ENCODE results near the gene ARID1B.
"Not testable (repeated sequence)": the region's sequence is repeated elsewhere in the genome, so short reads cannot be mapped to it uniquely, and the experiment has no call there.

Gene ARID1B

DNA sequence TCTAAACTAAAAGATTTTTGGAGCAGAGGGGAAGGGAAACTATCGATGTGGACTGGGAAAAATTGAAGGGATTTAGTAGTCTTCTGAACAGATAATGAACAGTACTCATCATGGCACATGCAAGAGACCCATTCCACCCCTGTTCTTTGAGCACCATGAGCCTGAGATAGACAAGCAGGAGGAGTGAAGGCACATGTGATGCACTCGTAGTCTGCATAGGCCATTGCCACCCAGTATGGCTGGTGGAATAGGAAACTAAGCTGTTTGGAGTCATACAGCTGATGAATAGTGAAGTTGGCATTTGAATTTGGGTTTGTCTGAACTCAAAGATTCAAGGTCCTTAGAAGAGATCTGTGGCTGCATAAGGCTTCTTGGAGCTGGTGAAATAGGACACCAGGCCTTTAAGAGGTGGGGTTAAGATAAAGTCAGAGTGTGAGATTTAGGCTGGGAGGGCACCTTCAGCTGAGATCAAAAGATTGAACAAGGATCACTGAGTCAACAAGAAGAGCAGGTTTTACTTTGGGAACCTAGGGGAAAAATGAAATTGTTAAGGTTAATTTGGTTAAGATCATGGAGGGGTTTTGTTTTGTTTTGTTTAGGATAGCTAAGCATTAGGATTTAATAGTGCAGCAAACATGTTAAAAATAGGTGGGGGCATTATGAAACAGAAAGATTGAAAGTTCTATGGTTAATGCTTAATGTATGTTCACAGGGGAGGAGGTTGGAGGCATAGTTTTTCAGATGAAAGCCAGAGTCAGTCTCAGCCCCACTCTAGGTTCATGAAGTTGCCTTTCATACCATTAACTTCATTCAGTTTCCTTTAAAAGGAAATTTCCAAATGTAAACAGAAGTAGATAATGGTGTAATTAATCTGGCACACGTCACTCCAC, 148.8 kb downstream of the ARID1B start:
- Histone ChIP-seq H3K36me3 (ENCODE audit: insufficient read depth, low read length) (no peaks in the 10 kb centered on the region), H3K4me1 (ENCODE audit: insufficient read depth, low read length) (peaks cover 16% of the 10 kb centered on the region), H3K9me3 (ENCODE audit: control insufficient read depth, insufficient read depth, low read length) (no peaks in the 10 kb centered on the region), H3K9ac (ENCODE audit: low read depth, low read length) (no peak overlapping the region)

GRCh38 chr6:156928126-156928525, 150.9 kb downstream of the ARID1B start:
- H3K36me3 ChIP-seq (ENCODE audit: insufficient read depth, low read length): no peaks in the 10 kb centered on the region
- peaks cover 22% of the 10 kb centered on the region for H3K4me1 ChIP-seq (ENCODE audit: insufficient read depth, low read length)
- no peak overlapping the region for H3K9ac ChIP-seq (ENCODE audit: low read depth, low read length)
- no peaks in the 10 kb centered on the region for H3K9me3 ChIP-seq (ENCODE audit: control insufficient read depth, insufficient read depth, low read length)

DNA sequence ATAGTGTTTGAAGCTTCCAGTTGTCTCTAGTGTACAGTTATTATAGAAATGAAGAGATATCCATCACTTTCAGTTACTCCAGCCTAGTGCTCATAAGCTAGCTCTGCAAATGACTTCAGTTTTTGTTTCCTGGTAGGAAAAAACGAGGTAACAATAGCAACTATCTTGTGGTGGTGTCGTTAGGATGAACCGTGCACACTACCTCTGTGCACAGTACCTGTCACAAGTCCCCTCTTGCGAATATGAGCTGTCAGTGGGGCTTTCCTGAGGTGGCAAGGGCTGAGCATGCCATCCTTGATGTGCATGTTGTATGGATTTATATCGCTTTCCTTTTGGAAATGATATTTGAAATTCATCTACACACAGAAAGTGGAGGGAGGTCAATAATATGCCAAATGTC, 151.8 kb downstream of the ARID1B start:
- H3K9ac ChIP-seq (ENCODE audit: low read depth, low read length): no peak overlapping the region
- no peaks in the 10 kb centered on the region for H3K36me3 ChIP-seq (ENCODE audit: insufficient read depth, low read length)
- H3K4me1 ChIP-seq (ENCODE audit: insufficient read depth, low read length): peaks cover 30% of the 10 kb centered on the region
- H3K9me3 ChIP-seq (ENCODE audit: control insufficient read depth, insufficient read depth, low read length): no peaks in the 10 kb centered on the region

DNA sequence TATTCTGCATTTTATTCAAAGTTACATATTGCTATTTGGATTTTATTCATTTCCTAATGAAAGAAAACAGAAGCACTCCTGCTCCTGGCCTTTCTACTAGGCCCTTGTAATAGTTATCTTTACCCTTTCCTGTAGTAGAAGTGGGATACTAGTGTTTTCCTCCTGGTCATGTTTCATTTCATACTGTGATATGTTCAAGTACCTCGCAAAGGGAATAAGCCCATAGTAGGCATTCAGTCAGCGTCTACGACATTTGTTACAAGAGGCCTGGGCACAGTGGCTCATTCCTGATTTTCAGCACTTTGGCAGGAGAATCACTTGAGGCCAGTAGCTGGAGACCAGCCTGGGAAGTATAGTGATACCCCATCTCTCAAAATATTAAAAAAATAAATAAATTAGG, 154.1 kb downstream of the ARID1B start:
- Histone ChIP-seq H3K9me3 (ENCODE audit: control insufficient read depth, insufficient read depth, low read length) (no peaks in the 10 kb centered on the region), H3K36me3 (ENCODE audit: insufficient read depth, low read length) (0 out of 2 replicates have a peak, but pooled peaks cover 3% of the 10 kb centered on the region), H3K9ac (ENCODE audit: low read depth, low read length) (no peak overlapping the region), H3K4me1 (ENCODE audit: insufficient read depth, low read length) (peaks cover 18% of the 10 kb centered on the region)

GRCh38 chr6:156933201-156934068, 156.3 kb downstream of the ARID1B start:
- 0 out of 2 replicates have a peak, but pooled peaks cover 3% of the 10 kb centered on the region for H3K36me3 ChIP-seq (ENCODE audit: insufficient read depth, low read length)
- H3K9ac ChIP-seq (ENCODE audit: low read depth, low read length): no peak overlapping the region
- H3K4me1 ChIP-seq (ENCODE audit: insufficient read depth, low read length): peaks cover 18% of the 10 kb centered on the region
- no peaks in the 10 kb centered on the region for H3K9me3 ChIP-seq (ENCODE audit: control insufficient read depth, insufficient read depth, low read length)

DNA sequence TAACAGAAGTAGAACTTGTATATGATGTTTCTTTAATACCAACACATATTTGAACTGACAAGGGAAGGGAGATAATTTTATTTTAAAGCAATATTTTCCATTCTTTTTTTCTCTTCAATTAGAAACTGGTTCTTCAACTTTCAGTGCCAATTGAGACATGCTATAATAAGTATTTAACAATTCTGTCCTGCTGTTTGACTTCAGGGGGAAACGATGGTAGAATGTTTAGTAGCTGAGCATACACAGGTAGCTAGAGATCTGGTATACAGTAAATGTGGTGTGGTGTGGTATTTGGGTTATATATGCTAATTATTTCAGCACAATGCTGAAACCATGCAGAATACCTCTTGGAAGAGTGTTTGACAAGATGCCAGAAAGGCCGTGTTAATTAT, 156.9 kb downstream of the ARID1B start:
- peaks cover 18% of the 10 kb centered on the region for H3K4me1 ChIP-seq (ENCODE audit: insufficient read depth, low read length)
- H3K9ac ChIP-seq (ENCODE audit: low read depth, low read length): no peak overlapping the region
- H3K36me3 ChIP-seq (ENCODE audit: insufficient read depth, low read length): 0 out of 2 replicates have a peak, but pooled peaks cover 3% of the 10 kb centered on the region
- H3K9me3 ChIP-seq (ENCODE audit: control insufficient read depth, insufficient read depth, low read length): no peaks in the 10 kb centered on the region

DNA sequence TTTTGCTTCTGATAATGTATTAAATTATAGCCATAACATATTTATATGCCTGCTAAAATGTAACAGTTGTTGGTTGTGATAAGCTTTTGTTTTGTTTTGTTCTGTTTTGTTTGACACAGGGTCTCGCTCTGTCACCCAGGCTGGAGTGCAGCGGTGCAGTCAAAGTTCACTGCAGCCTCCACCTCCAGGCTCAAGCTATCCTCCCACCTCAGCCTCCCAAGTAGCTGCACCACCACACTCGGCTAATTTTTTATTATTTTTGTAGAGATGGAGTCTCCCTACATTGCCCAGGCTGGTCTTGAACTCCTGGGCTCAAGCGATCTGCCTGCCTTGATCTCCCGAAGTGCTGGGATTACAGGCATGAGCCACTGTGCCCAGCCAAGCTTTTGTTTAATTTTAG, 157.8 kb downstream of the ARID1B start:
- H3K4me1 ChIP-seq (ENCODE audit: insufficient read depth, low read length): peaks cover 18% of the 10 kb centered on the region
- H3K36me3 ChIP-seq (ENCODE audit: insufficient read depth, low read length): 0 out of 2 replicates have a peak, but pooled peaks cover 3% of the 10 kb centered on the region
- H3K9me3 ChIP-seq (ENCODE audit: control insufficient read depth, insufficient read depth, low read length): no peaks in the 10 kb centered on the region
- H3K9ac ChIP-seq (ENCODE audit: low read depth, low read length): no peak overlapping the region

DNA sequence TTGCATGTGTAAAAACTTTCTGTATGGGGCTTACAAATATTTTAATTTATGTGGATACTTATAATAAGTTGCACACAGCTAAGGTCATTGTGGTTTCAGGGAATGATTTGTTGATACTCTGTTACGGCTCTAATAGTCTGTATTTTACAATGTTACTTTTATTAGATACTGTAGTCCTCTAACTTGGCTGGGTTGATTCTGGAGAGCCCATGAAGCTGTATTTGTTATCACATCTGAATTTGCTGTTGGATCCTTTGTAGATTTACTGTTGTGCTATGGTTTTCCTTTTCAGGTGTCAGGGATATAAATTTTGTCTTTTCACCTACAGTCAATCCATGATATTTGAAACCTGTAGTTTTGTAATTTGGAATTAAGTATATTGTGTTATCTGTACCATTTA, 161.0 kb downstream of the ARID1B start:
- H3K9me3 ChIP-seq (ENCODE audit: control insufficient read depth, insufficient read depth, low read length): no peaks in the 10 kb centered on the region
- H3K9ac ChIP-seq (ENCODE audit: low read depth, low read length): no peak overlapping the region
- peaks cover 21% of the 10 kb centered on the region for H3K4me1 ChIP-seq (ENCODE audit: insufficient read depth, low read length)
- 0 out of 2 replicates have a peak, but pooled peaks cover 3% of the 10 kb centered on the region for H3K36me3 ChIP-seq (ENCODE audit: insufficient read depth, low read length)

GRCh38 chr6:156940221-156940620, 163.0 kb downstream of the ARID1B start:
- Histone ChIP-seq H3K9ac (ENCODE audit: low read depth, low read length) (no peak overlapping the region), H3K9me3 (ENCODE audit: control insufficient read depth, insufficient read depth, low read length) (no peaks in the 10 kb centered on the region), H3K4me1 (ENCODE audit: insufficient read depth, low read length) (peaks cover 27% of the 10 kb centered on the region), H3K36me3 (ENCODE audit: insufficient read depth, low read length) (0 out of 2 replicates have a peak, but pooled peaks cover 3% of the 10 kb centered on the region)

- H3K4me1 ChIP-seq (ENCODE audit: insufficient read depth, low read length): peaks cover 40% of the 10 kb centered on the region
- H3K9ac ChIP-seq (ENCODE audit: low read depth, low read length): no peak overlapping the region
- H3K9me3 ChIP-seq (ENCODE audit: control insufficient read depth, insufficient read depth, low read length): no peaks in the 10 kb centered on the region
- H3K36me3 ChIP-seq (ENCODE audit: insufficient read depth, low read length): no peaks in the 10 kb centered on the region
Observed at GRCh38 chr6:156942266-156942665, 165.1 kb downstream of the ARID1B start.

DNA sequence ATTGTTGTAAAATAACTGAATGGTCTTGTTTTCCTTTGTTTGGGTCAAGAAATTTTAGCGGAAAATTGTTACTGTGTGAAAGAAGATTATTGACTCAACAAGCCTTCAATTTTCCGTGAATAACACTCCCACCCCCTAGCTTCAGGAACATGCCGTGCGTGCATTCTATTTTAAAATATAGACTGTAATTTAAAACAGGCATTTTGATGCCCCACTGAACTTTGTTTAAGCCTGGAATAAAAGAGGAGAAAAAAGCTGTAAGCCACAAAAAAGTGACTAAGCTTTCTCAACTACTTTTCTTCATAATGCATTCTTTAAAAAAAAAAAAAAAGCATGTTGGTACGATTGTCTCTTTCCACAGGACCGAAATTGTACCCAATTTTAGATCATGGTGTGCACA, 166.0 kb downstream of the ARID1B start:
- Histone ChIP-seq H3K4me1 (ENCODE audit: insufficient read depth, low read length) (peaks cover 46% of the 10 kb centered on the region), H3K9ac (ENCODE audit: low read depth, low read length) (no peak overlapping the region), H3K36me3 (ENCODE audit: insufficient read depth, low read length) (no peaks in the 10 kb centered on the region), H3K9me3 (ENCODE audit: control insufficient read depth, insufficient read depth, low read length) (no peaks in the 10 kb centered on the region)

DNA sequence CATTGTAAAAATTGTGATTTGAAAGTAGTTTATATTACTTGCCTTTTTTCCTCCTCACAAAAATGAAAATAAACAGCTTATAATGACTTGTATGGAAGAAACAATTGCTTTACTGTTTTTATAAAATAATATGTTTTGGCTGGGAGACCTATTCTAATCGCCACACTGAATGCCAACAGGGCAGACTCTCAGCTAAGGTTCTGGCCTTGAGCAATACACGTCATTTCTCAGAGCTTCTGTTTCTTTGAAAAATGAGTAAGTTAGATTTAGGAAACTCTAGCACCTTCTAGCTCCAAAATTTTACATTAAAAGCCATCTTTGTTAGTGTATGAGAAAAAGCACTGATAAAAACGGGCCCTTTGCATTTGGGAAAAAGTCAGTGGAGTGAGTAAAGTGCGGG, 166.6 kb downstream of the ARID1B start:
- Histone ChIP-seq H3K9me3 (ENCODE audit: control insufficient read depth, insufficient read depth, low read length) (no peaks in the 10 kb centered on the region), H3K36me3 (ENCODE audit: insufficient read depth, low read length) (no peaks in the 10 kb centered on the region), H3K9ac (ENCODE audit: low read depth, low read length) (peak overlapping the region; percentile 29), H3K4me1 (ENCODE audit: insufficient read depth, low read length) (peaks cover 51% of the 10 kb centered on the region)

DNA sequence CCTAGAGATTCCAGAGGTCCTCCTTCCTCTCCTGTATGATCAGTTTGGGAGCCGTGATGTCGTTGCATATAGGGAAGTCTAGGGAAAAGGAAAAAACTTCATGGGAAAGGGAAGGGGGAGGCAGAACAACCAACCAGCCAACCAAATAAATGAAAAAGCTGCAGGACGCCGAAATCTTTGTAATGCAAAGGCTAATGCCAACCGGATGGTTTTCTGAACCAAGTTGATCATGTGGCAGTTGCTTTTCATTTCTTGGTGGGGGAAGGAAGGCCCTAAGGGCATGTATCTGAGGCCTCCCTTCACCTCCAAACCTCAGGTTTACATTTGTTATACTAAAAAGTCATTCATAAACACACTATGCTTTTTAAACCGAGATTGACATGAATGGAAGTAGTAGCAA, 167.2 kb downstream of the ARID1B start:
- H3K9me3 ChIP-seq (ENCODE audit: control insufficient read depth, insufficient read depth, low read length): no peaks in the 10 kb centered on the region
- H3K4me1 ChIP-seq (ENCODE audit: insufficient read depth, low read length): peaks cover 57% of the 10 kb centered on the region
- H3K9ac ChIP-seq (ENCODE audit: low read depth, low read length): peak overlapping the region; percentile 29; the same call in 1 of the 2 replicates
- no peaks in the 10 kb centered on the region for H3K36me3 ChIP-seq (ENCODE audit: insufficient read depth, low read length)

DNA sequence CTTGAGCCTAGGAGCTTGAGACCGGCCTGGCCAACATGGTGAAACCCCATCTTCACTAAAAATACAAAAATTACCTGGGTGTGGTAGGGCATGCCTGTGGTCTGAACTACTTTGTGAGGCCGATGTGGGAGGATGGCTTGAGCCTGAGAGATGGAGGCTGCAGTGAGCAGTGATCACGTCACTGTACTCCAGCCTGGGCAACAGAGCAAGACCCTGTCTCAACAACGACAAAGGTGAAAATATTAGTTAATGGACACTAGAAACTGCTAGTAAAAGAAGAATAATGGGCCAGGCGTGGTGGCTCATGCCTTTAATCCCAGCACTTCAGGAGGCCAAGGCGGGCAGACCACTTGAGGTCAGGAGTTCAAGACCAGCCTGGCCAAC, 168.6 kb downstream of the ARID1B start:
- not testable (repeated sequence) for H3K36me3 ChIP-seq (ENCODE audit: insufficient read depth, low read length); H3K9me3 ChIP-seq (ENCODE audit: control insufficient read depth, insufficient read depth, low read length); H3K9ac ChIP-seq (ENCODE audit: low read depth, low read length)
- H3K4me1 ChIP-seq (ENCODE audit: insufficient read depth, low read length): peaks cover 58% of the 10 kb centered on the region
